ENCODE measurements around the gene GRIK3.

- TF ChIP-seq CTCF (IDR thresholded peaks at IDR 0.05) (no peak), ZFX (IDR thresholded peaks at IDR 0.05; ENCODE audit: borderline replicate concordance) (no peak)
Observed at GRCh38 chr1:37084013-37084412, 49.7 kb upstream of the GRIK3 start.

Data from 22Rv1 (cell line).